T-helper 17 cell (primary cell): Measurements from ENCODE around the gene CDC42BPB. TPM values are rescaled to one million over a fixed set of nuclear protein-coding genes. Genes with fewer than 3 reads are reported as not detected.
A peak's percentile ranks its signal among the peaks of the same experiment; 100 is the strongest.
"Not testable (repeated sequence)": the region's sequence is repeated elsewhere in the genome, so short reads cannot be mapped to it uniquely, and the experiment has no call there.

Source experiments
- ATAC-seq: fragments of 150-1000 bp; cut with Tn5 transposase; 2 replicates; pipeline ENCODE4 v1.10.0; 2021; ENCODE audit warnings: mild to moderate bottlenecking, moderate library complexity
- DNase-seq, 3 donors: peaks; one replicate each; pipeline versions ENCODE4 v3.0.0 to v3.0.0-alpha.2; 2020 to 2021
- H3K9me3 ChIP-seq: one replicate; pipeline ENCODE4 v1.7.0; 2013; ENCODE audit warnings: low read length, mild to moderate bottlenecking; ENCODE audit not compliant: control insufficient read depth, poor library complexity, severe bottlenecking
- H3K27ac Mint-ChIP-seq: one replicate; pipeline ENCODE4 v1.8.0; 2022; ENCODE audit warnings: mild to moderate bottlenecking, moderate library complexity, mixed read lengths
- H3K27me3 Mint-ChIP-seq: one replicate; pipeline ENCODE4 v1.8.0; 2022; ENCODE audit warnings: mixed read lengths
- H3K36me3 Mint-ChIP-seq: one replicate; pipeline ENCODE4 v1.8.0; 2022; ENCODE audit warnings: low read depth, mixed read lengths
- H3K4me1 Mint-ChIP-seq: one replicate; pipeline ENCODE4 v1.8.0; 2022; ENCODE audit warnings: mild to moderate bottlenecking, mixed read lengths
- H3K4me3 Mint-ChIP-seq: one replicate; pipeline ENCODE4 v1.8.0; 2022; ENCODE audit warnings: mild to moderate bottlenecking, moderate library complexity, mixed read lengths
- total RNA-seq, 4 donors: library from RNA in 2 of 4; stranded (reverse) in 2 of 4; gene quantifications; one replicate each; pipeline ENCODE4 v1.2.3 and lab custom pipeline; 2022 to 2026

The CDC42BPB gene
- total RNA-seq, 2 donors from 2014 or later: 11.6 to 16.3 TPM

- not testable (repeated sequence) for ATAC-seq, H3K27ac Mint-ChIP-seq, H3K9me3 ChIP-seq, H3K4me1 Mint-ChIP-seq, DNase-seq, H3K4me3 Mint-ChIP-seq, H3K36me3 Mint-ChIP-seq, H3K27me3 Mint-ChIP-seq
These were observed 160.6 kb downstream of the CDC42BPB start for GRCh38 chr14:102896735-102897134.

GRCh38 chr14:102893452-102893851 is 163.9 kb downstream of the CDC42BPB start:
- Mint-ChIP-seq H3K27ac (peak overlapping the region; percentile 14), H3K36me3 (no peaks in the 10 kb centered on the region), H3K4me1 (peaks cover 2% of the 10 kb centered on the region), H3K4me3 (no peak overlapping the region), H3K27me3 (no peaks in the 10 kb centered on the region)
- no peaks in the 10 kb centered on the region for H3K9me3 ChIP-seq
- DNase-seq: no peak
- no peak for ATAC-seq

GRCh38 chr14:102892651-102893050 is 164.7 kb downstream of the CDC42BPB start:
- H3K27me3 Mint-ChIP-seq: no peaks in the 10 kb centered on the region
- no peaks in the 10 kb centered on the region for H3K9me3 ChIP-seq
- H3K4me1 Mint-ChIP-seq: no peaks in the 10 kb centered on the region
- ATAC-seq (no peak), DNase-seq (no peak)
- no peaks in the 10 kb centered on the region for H3K36me3 Mint-ChIP-seq
- H3K27ac Mint-ChIP-seq: no peak overlapping the region
- H3K4me3 Mint-ChIP-seq: no peak overlapping the region

- Mint-ChIP-seq H3K27me3 (no peaks in the 10 kb centered on the region), H3K4me1 (no peaks in the 10 kb centered on the region), H3K36me3 (no peaks in the 10 kb centered on the region), H3K27ac (no peak overlapping the region), H3K4me3 (no peak overlapping the region)
- no peak for DNase-seq
- no peaks in the 10 kb centered on the region for H3K9me3 ChIP-seq
- no peak for ATAC-seq
These were observed 165.8 kb downstream of the CDC42BPB start for GRCh38 chr14:102891556-102891955.

GRCh38 chr14:102891111-102891510 is 166.2 kb downstream of the CDC42BPB start:
- H3K27ac Mint-ChIP-seq: no peak overlapping the region
- DNase-seq (no peak), ATAC-seq (no peak)
- H3K4me1 Mint-ChIP-seq: no peaks in the 10 kb centered on the region
- H3K4me3 Mint-ChIP-seq: no peak overlapping the region
- H3K9me3 ChIP-seq: no peaks in the 10 kb centered on the region
- no peaks in the 10 kb centered on the region for H3K27me3 Mint-ChIP-seq
- no peaks in the 10 kb centered on the region for H3K36me3 Mint-ChIP-seq

- Mint-ChIP-seq H3K27ac (no peak overlapping the region), H3K4me1 (no peaks in the 10 kb centered on the region), H3K36me3 (no peaks in the 10 kb centered on the region)
These were observed 167.7 kb downstream of the CDC42BPB start for GRCh38 chr14:102889615-102890014.

GRCh38 chr14:102888748-102889147 is 168.6 kb downstream of the CDC42BPB start:
- H3K4me1 Mint-ChIP-seq: peaks cover 2% of the 10 kb centered on the region
- H3K9me3 ChIP-seq: no peaks in the 10 kb centered on the region
- ATAC-seq: no peak
- no peak overlapping the region for H3K4me3 Mint-ChIP-seq
- H3K36me3 Mint-ChIP-seq: peaks cover 3% of the 10 kb centered on the region
- no peak for DNase-seq
- no peak overlapping the region for H3K27ac Mint-ChIP-seq
- no peaks in the 10 kb centered on the region for H3K27me3 Mint-ChIP-seq

More at GRCh38 chr14:102889615-102890014, 167.7 kb downstream of the CDC42BPB start:
- ATAC-seq: no peak
- Mint-ChIP-seq H3K4me3 (no peak overlapping the region), H3K27me3 (no peaks in the 10 kb centered on the region)
- no peaks in the 10 kb centered on the region for H3K9me3 ChIP-seq
- DNase-seq: no peak

GRCh38 chr14:102885737-102886447 is 171.5 kb downstream of the CDC42BPB start:
- Mint-ChIP-seq H3K27ac (peak overlapping the region; percentile 39), H3K4me1 (peaks cover 9% of the 10 kb centered on the region), H3K27me3 (no peaks in the 10 kb centered on the region), H3K4me3 (no peak overlapping the region), H3K36me3 (peaks cover 5% of the 10 kb centered on the region)
- H3K9me3 ChIP-seq: no peaks in the 10 kb centered on the region
- ATAC-seq (no peak), DNase-seq (no peak)

- Mint-ChIP-seq H3K4me1 (peaks cover 9% of the 10 kb centered on the region), H3K4me3 (no peak overlapping the region), H3K36me3 (peaks cover 5% of the 10 kb centered on the region), H3K27ac (peak overlapping the region; percentile 88), H3K27me3 (no peaks in the 10 kb centered on the region)
- no peaks in the 10 kb centered on the region for H3K9me3 ChIP-seq
- ATAC-seq (no peak), DNase-seq (no peak)
These were observed 173.8 kb downstream of the CDC42BPB start for GRCh38 chr14:102883554-102883953.

- ATAC-seq (no peak), DNase-seq (no peak)
- Mint-ChIP-seq H3K4me1 (peaks cover 9% of the 10 kb centered on the region), H3K36me3 (peaks cover 5% of the 10 kb centered on the region), H3K27me3 (no peaks in the 10 kb centered on the region), H3K27ac (peak overlapping the region; percentile 88), H3K4me3 (no peak overlapping the region)
- no peaks in the 10 kb centered on the region for H3K9me3 ChIP-seq
These were observed 174.2 kb downstream of the CDC42BPB start for GRCh38 chr14:102883089-102883541.

Other genes starting within 250 kb of the CDC42BPB start
- 1 to 10 TPM in 1 of 2 donors, under 1 TPM in 1; 0.65 to 2.3 TPM for gene AMN, start 134.9 kb downstream of the CDC42BPB start, total RNA-seq
- not detected for gene LBHD2, start 26.7 kb upstream of the CDC42BPB start, total RNA-seq
- gene EXOC3L4, start 37.2 kb upstream of the CDC42BPB start, total RNA-seq: not detected
- 10 to 100 TPM in 1 of 2 donors, 1 to 10 TPM in 1; 6.3 to 20.6 TPM for gene TNFAIP2, start 65.9 kb upstream of the CDC42BPB start, total RNA-seq